Dendritic cell treated with granulocyte-macrophage colony-stimulating factor and Interleukin-4, amounts not matched to agents 40 ng/mL and 50 ng/mL, for 4 days (primary cell): Measurements from ENCODE around the gene SERPINC1.
A peak's percentile ranks its signal among the peaks of the same experiment; 100 is the strongest.

Experiments
- H3K27ac Mint-ChIP-seq: one replicate; pipeline ENCODE4 v1.8.0; 2022; ENCODE audit warnings: mild to moderate bottlenecking, mixed read lengths
- H3K27me3 Mint-ChIP-seq: one replicate; pipeline ENCODE4 v1.8.0; 2022; ENCODE audit warnings: mild to moderate bottlenecking, mixed read lengths
- H3K36me3 Mint-ChIP-seq: one replicate; pipeline ENCODE4 v1.8.0; 2022; ENCODE audit warnings: low read depth, mixed read lengths
- H3K4me1 Mint-ChIP-seq: one replicate; pipeline ENCODE4 v1.8.0; 2022; ENCODE audit warnings: low read depth, mixed read lengths
- H3K4me3 Mint-ChIP-seq: one replicate; pipeline ENCODE4 v1.8.0; 2022; ENCODE audit warnings: mild to moderate bottlenecking, moderate library complexity, mixed read lengths
- H3K9me3 Mint-ChIP-seq: one replicate; pipeline ENCODE4 v1.8.0; 2022; ENCODE audit warnings: mixed read lengths
- intact Hi-C: fragments of 100-400 bp; cut with micrococcal nuclease; formaldehyde crosslinking; loops from one replicate; pipeline ENCODE4 v1.15.0; 2022

The SERPINC1 gene

DNA sequence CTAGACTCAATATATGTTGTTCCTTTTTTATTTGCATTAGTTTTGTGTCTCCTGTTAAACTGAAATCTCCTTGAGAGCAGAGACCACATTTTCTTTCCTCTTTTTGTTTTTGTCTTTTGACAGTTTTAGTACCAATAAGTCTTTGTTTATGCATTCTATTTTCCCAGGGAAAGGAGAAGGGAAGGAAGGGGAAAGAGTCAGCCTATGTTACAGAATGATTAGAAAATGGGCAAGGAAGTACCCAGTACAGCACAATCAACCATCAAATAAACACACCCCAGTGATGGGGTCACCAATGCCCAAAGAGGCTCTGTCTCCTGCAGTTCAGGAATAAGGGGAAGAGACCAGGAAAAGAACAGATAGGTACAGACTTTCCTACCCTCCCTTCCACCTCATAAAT is 38.9 kb downstream of the SERPINC1 start:
- H3K27me3 Mint-ChIP-seq: no peaks in the 10 kb centered on the region
- H3K27ac Mint-ChIP-seq: no peak overlapping the region
- peaks cover 4% of the 10 kb centered on the region for H3K4me1 Mint-ChIP-seq
- no peak overlapping the region for H3K4me3 Mint-ChIP-seq
- H3K36me3 Mint-ChIP-seq: peaks cover 60% of the 10 kb centered on the region
- no peaks in the 10 kb centered on the region for H3K9me3 Mint-ChIP-seq
- intact Hi-C loops: no loop called here

- Mint-ChIP-seq H3K27me3 (no peaks in the 10 kb centered on the region), H3K27ac (no peak overlapping the region), H3K4me1 (peaks cover 5% of the 10 kb centered on the region), H3K9me3 (no peaks in the 10 kb centered on the region), H3K36me3 (peaks cover 72% of the 10 kb centered on the region), H3K4me3 (no peak overlapping the region)
- intact Hi-C loops: no loop called here
Measured at GRCh38 chr1:173876732-173877131, 40.4 kb downstream of the SERPINC1 start.

DNA sequence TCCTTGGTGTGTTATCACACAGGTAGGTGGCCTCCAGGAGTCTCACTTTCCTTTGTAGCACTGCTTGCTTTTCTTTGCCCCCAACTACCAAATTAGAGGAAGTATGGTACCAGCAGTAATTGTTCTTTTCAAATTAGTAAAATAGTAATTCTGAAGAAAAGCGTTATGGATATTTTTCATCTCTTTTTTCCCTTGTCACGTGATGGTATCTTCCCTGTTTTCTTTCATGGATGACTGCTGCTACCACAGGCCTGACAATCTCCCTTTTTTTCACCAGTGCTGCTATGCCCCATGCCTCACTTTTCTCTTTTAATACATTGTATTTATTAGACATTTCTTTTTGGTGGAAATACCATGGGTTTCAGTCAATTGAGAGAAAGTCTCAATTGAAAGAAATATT is 45.6 kb downstream of the SERPINC1 start:
- Mint-ChIP-seq H3K27me3 (no peaks in the 10 kb centered on the region), H3K9me3 (no peaks in the 10 kb centered on the region), H3K4me1 (peaks cover 31% of the 10 kb centered on the region), H3K36me3 (peaks cover 74% of the 10 kb centered on the region), H3K4me3 (no peak overlapping the region), H3K27ac (no peak overlapping the region)
- intact Hi-C loops: no loop called here

DNA sequence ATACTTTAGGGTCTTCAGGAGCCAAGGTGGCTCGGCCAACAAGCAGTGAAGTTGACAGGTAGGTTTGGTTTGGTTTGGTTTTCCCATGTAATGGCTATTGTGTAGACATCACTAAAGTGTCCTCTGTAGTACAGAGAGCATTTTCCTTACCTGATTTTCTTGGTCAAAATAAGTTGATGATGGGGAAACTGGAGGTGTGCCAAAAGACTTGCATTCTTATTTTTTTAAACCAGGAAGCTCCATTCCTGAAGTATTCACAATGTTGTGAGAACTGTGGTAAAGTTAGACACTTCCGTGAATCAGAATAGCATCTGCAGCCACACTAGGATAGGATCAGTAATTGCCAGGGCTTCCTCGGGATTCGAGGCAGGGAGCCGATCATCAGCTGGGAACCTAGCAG is 46.0 kb downstream of the SERPINC1 start:
- H3K27ac Mint-ChIP-seq: no peak overlapping the region
- intact Hi-C loops: no loop called here
- H3K27me3 Mint-ChIP-seq: no peaks in the 10 kb centered on the region
- no peaks in the 10 kb centered on the region for H3K9me3 Mint-ChIP-seq
- peaks cover 74% of the 10 kb centered on the region for H3K36me3 Mint-ChIP-seq
- peaks cover 35% of the 10 kb centered on the region for H3K4me1 Mint-ChIP-seq
- H3K4me3 Mint-ChIP-seq: no peak overlapping the region

DNA sequence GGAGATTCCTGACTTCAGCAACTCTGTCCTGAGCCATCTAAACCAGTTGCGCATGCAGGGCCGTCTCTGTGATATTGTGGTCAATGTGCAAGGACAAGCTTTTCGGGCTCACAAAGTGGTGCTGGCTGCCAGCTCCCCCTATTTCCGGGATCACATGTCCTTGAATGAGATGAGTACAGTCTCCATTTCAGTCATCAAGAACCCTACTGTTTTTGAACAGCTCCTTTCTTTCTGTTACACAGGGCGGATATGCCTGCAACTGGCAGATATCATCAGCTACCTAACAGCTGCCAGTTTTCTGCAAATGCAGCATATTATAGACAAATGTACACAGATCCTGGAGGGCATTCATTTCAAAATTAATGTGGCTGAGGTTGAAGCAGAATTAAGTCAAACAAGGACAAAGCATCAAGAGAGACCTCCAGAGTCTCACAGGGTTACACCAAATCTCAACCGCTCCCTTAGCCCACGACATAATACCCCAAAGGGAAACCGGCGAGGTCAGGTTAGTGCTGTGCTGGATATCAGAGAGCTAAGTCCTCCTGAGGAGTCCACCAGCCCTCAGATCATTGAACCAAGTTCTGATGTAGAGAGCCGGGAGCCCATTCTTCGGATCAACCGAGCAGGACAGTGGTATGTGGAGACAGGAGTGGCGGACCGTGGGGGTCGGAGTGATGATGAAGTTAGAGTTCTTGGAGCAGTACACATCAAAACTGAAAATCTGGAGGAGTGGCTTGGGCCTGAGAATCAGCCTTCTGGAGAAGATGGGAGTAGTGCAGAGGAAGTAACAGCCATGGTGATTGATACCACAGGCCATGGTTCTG is 46.7 kb downstream of the SERPINC1 start:
- Mint-ChIP-seq H3K36me3 (peaks cover 74% of the 10 kb centered on the region), H3K4me3 (no peak overlapping the region), H3K4me1 (peaks cover 41% of the 10 kb centered on the region), H3K27me3 (no peaks in the 10 kb centered on the region), H3K9me3 (no peaks in the 10 kb centered on the region), H3K27ac (no peak overlapping the region)
- intact Hi-C loops: no loop called here

DNA sequence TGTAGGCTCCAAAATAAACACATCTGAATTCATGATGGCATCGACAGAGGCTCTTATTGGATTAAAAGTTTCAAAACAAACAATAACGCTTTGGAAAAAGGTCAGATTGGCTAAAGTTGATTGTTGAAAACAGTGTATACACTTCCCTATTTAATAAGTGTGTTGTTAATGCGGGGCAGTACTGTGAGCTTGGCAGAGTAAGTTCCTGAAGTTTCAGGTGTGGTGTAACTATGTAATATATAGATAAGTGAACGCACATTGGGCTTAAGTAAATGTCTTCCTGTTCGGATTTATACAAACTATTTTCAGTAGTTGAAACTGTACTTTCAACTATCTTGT is 48.1 kb downstream of the SERPINC1 start:
- Mint-ChIP-seq H3K36me3 (peaks cover 78% of the 10 kb centered on the region), H3K4me1 (peaks cover 55% of the 10 kb centered on the region), H3K27me3 (no peaks in the 10 kb centered on the region), H3K4me3 (peak overlapping the region; percentile 98), H3K27ac (peak overlapping the region; percentile 91), H3K9me3 (no peaks in the 10 kb centered on the region)
- intact Hi-C loops: loop anchor here (2.0 to 5.0 kb wide), 3 partner anchors 292 to 1427 kb away; partner anchors contain the start of genes PIGC and PRDX6

DNA sequence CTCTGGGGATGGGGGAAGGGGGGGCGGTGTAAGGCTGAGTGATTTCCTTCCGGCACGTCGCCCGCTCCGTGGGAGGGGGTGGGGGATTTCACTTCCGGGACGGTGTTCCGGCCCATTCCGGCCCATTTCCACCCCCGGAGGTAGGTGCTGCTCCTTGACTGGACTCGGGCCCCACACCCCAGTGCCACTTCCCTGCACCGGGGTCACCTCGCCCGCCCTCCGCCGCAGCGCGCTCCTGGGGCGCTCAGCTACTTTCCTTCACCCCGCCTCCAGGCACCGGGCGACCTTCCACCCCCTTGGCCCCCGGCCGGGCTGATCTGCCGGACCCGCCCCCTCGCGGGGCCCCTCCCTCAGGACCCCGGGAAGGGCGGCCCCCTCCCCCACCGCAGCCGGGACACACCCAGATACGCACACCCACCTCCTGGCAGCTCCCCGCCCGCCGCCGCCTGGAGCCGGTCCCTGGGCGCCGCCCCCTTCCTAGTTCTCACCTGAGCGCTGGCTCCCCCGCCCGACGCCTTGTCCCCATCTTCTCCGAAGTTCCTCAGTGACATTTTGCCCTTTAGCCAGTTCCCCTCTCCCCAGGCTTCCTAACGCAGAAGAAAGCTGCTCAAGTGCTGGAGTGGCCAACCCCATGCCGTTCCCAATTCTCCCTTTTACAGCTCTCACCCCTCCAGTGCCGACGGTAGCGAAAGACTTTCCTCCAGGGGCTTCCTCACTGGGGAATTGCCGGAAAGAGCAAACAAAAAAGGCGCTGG is 48.7 kb downstream of the SERPINC1 start, which contains the start of gene ZBTB37:
Gene ZBTB37, plus strand, starts transcription at position 115 of the 755 bp plus-strand sequence. CDS start 1,846 bp downstream, outside the sequence.
- H3K36me3 Mint-ChIP-seq: peaks cover 78% of the 10 kb centered on the region

DNA sequence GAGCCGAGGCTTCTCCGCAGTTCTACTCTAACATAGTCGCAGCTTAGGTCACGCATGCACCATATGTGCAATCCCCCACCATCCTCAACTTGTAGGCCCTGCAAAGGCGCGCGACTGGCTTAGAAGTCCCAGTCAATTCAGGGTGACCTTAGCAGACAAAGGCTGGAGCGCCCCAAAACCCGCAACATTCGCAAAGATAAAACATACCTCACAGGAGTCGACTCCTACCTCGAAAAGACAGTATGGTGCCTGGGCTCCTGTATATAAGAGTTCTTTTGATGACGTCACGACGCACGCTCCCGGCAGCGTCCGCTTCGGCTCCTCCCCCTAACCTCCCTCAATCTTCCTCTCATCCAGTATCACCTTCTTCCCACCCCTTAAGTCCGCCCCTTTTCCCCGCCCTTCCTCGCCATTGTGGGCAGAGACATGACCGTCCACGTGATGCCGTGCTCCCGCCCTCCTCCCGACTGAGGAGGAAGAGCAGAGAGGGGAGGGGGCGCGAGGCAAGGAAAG is 49.3 kb downstream of the SERPINC1 start, which contains the start of gene GAS5:
Gene GAS5, minus strand, starts transcription at position 237 of the 513 bp plus-strand sequence.
- Mint-ChIP-seq H3K27ac (peak within 1 kb of the TSS; percentile 91), H3K27me3 (no peaks in the 10 kb centered on the region), H3K36me3 (peaks cover 79% of the 10 kb centered on the region), H3K9me3 (no peaks in the 10 kb centered on the region), H3K4me1 (peaks cover 50% of the 10 kb centered on the region), H3K4me3 (peak within 1 kb of the TSS; percentile 98)
- intact Hi-C loops: loop anchor here (1.0 to 5.0 kb wide), 4 partner anchors 44 to 1426 kb away; partner anchors contain the start of genes CENPL, DARS2, PIGC and PRDX6

More for the DNA sequence above, 48.7 kb downstream of the SERPINC1 start, which contains the start of gene ZBTB37:
- H3K9me3 Mint-ChIP-seq: no peaks in the 10 kb centered on the region
- intact Hi-C loops: loop anchor here (1.0 to 5.0 kb wide), 4 partner anchors 44 to 1426 kb away; partner anchors contain the start of genes CENPL, DARS2, PIGC and PRDX6
- H3K4me1 Mint-ChIP-seq: peaks cover 53% of the 10 kb centered on the region
- H3K4me3 Mint-ChIP-seq: peak within 1 kb of the TSS; percentile 98
- peak within 1 kb of the TSS; percentile 91 for H3K27ac Mint-ChIP-seq
- no peaks in the 10 kb centered on the region for H3K27me3 Mint-ChIP-seq

GRCh38 chr1:173867141-173867752 is 49.9 kb downstream of the SERPINC1 start:
- H3K4me3 Mint-ChIP-seq: peak overlapping the region; percentile 98
- H3K36me3 Mint-ChIP-seq: peaks cover 79% of the 10 kb centered on the region
- peaks cover 50% of the 10 kb centered on the region for H3K4me1 Mint-ChIP-seq
- H3K27ac Mint-ChIP-seq: peak overlapping the region; percentile 91
- intact Hi-C loops: loop anchor here (5.0 kb wide), 1 partner anchor 1425 kb away; the partner anchor contains the start of gene PIGC
- H3K9me3 Mint-ChIP-seq: no peaks in the 10 kb centered on the region
- H3K27me3 Mint-ChIP-seq: no peaks in the 10 kb centered on the region

- Mint-ChIP-seq H3K4me3 (peak overlapping the region; percentile 98), H3K4me1 (peaks cover 49% of the 10 kb centered on the region), H3K27me3 (no peaks in the 10 kb centered on the region), H3K9me3 (no peaks in the 10 kb centered on the region), H3K27ac (peak overlapping the region; percentile 91), H3K36me3 (peaks cover 83% of the 10 kb centered on the region)
- intact Hi-C loops: loop anchor here (5.0 kb wide), 1 partner anchor 1424 kb away; the partner anchor contains the start of gene PIGC
Measured at GRCh38 chr1:173866413-173867115, 50.6 kb downstream of the SERPINC1 start.

GRCh38 chr1:173865468-173866164 is 51.5 kb downstream of the SERPINC1 start:
- intact Hi-C loops: loop anchor here (5.0 kb wide), 1 partner anchor 1423 kb away; the partner anchor contains the start of gene PIGC
- no peak overlapping the region for H3K27ac Mint-ChIP-seq
- peak overlapping the region; percentile 6 for H3K4me3 Mint-ChIP-seq
- peaks cover 41% of the 10 kb centered on the region for H3K4me1 Mint-ChIP-seq
- H3K9me3 Mint-ChIP-seq: no peaks in the 10 kb centered on the region
- no peaks in the 10 kb centered on the region for H3K27me3 Mint-ChIP-seq
- peaks cover 82% of the 10 kb centered on the region for H3K36me3 Mint-ChIP-seq

GRCh38 chr1:173864179-173864867 is 52.8 kb downstream of the SERPINC1 start:
- intact Hi-C loops: no loop called here

More at GRCh38 chr1:173864179-173864867, 52.8 kb downstream of the SERPINC1 start:
- Mint-ChIP-seq H3K9me3 (no peaks in the 10 kb centered on the region), H3K4me1 (peaks cover 36% of the 10 kb centered on the region), H3K27me3 (no peaks in the 10 kb centered on the region), H3K4me3 (no peak overlapping the region), H3K36me3 (peaks cover 86% of the 10 kb centered on the region), H3K27ac (no peak overlapping the region)
